ENCODE results near the gene MAGEA2.
"Not testable (repeated sequence)": the region's sequence is repeated elsewhere in the genome, so short reads cannot be mapped to it uniquely, and the experiment has no call there.

The MAGEA2 gene

DNA sequence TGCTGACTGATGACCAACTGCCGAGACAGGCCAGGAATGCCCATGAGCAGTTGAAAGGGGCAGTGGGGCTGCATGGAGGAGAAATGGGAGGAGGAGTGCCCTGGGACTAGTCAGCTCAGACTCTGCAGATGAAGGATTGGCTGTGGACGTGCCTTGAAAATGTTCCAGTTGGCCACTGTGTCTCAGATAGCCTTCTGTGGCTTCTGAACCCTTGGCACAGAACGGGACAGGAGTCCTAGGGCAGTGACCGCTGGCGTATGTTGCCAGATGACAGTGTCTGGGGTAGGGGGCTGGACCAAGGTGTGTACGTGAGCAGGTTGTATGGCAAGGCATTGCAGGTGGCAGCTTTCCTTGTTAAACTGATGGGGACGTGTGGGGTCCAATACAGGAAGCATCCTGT, 47.1 kb downstream of the MAGEA2 start:
- not testable (repeated sequence) for DNase-seq

DNA sequence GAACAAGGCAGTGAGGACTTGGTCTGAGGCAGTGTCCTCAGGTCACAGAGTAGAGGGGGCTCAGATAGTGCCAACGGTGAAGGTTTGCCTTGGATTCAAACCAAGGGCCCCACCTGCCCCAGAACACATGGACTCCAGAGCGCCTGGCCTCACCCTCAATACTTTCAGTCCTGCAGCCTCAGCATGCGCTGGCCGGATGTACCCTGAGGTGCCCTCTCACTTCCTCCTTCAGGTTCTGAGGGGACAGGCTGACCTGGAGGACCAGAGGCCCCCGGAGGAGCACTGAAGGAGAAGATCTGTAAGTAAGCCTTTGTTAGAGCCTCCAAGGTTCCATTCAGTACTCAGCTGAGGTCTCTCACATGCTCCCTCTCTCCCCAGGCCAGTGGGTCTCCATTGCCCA, 53.3 kb downstream of the MAGEA2 start:
- DNase-seq: not testable (repeated sequence)

All from stimulated activated CD4-positive, alpha-beta T cell treated with anti-CD3 and anti-CD28 coated beads, Interleukin-1b, Interleukin-23, amount 100 ng/mL, for 48 hours (primary cell).